ENCODE results near the gene TTC23L.

DNA sequence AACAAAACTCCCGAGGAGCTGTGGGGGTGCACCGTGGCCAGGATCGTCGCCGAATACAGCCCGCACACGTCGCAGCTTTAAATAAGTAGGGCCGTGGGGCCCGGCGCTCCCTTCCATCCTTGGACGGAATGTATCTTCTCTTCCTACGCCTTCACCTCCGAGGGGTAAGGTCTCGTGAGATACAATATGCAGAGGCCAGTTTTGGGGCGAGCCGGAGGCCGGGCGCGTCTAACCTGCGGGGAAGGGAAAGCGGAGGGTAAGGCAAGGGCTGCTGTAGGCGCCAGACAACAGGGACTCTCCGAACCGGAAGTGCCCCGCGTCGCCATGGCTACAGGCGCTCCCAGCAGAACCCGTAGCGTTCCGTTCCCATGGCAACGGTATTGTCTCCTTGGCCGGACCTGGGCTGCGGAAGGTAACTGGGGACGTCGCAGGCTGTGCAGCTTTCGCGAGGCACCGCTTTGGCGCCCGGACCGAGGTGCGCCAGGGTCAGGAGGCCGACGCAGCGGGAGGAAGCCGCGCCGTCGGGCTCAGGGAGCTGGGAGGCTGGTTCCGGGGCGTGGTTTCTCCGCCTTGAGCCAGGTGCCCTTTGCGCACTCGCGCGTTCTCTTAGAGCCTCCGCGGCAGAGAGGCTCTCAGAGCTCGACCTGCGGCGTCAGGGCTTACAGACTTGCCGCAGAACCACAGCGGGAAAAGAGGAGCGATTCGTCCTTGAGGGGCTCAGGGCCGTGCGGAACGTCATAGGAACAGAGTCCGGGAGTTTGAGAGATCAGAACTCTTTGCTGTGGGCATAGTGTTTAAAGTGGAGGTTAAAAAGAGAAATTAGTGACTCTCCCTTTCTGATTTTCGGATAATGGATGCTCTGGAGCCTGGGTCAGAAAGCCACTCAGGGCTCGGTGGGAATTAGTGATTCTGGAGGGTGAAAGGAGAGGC, at the start of gene TTC23L:
- TF ChIP-seq CTCF (IDR thresholded peaks at IDR 0.05) (no peak), SP1 (CRISPR knock-in tag; conservative IDR thresholded peaks at IDR 0.05) (peak; percentile 91), STAT6 (CRISPR knock-in tag; conservative IDR thresholded peaks at IDR 0.05; ENCODE audit: low read depth) (peak; percentile 90), JUN (CRISPR knock-in tag; IDR thresholded peaks at IDR 0.05) (no peak)
